Heart right ventricle (tissue), 16 donors: ENCODE results near the gene MFSD6. TPM values are rescaled to one million over a fixed set of nuclear protein-coding genes. Genes with fewer than 3 reads are reported as not detected.

Experiments
- ATAC-seq, 8 donors: fragments of 200-7000 bp; cut with Tn5 transposase; one replicate each; pipeline ENCODE4 v1.9.1; 2020; ENCODE audit warnings: mild to moderate bottlenecking in 8 of 8, moderate library complexity in 8 of 8, moderate number of reproducible peaks in 1 of 8
- DNase-seq, 2 donors: peaks; one replicate each; pipeline ENCODE4 v3.0.0-alpha.2; 2020
- H3K27ac ChIP-seq, 10 donors: fragments of 200-600 bp; sonication (generic) in 2 of 10; one replicate each; pipeline versions ENCODE4 v1.5.0 to v1.8.0; 2020 to 2022; ENCODE audit warnings: mild to moderate bottlenecking in 3 of 10
- H3K27me3 ChIP-seq, 7 donors: fragments of 200-600 bp; one replicate each; pipeline ENCODE4 v1.8.0; 2021 to 2022; ENCODE audit warnings: mild to moderate bottlenecking in 2 of 7
- H3K36me3 ChIP-seq, 9 donors: fragments of 200-600 bp; sonication (generic) in 1 of 9; one replicate each; pipeline versions ENCODE4 v1.5.0 to v1.8.0; 2020 to 2022; ENCODE audit warnings: mild to moderate bottlenecking in 2 of 9
- H3K4me1 ChIP-seq, 9 donors: fragments of 200-600 bp; sonication (generic) in 1 of 9; one replicate each; pipeline versions ENCODE4 v1.5.0 to v1.8.0; 2020 to 2022; ENCODE audit warnings: mild to moderate bottlenecking in 4 of 9
- H3K4me3 ChIP-seq, 10 donors: fragments of 200-600 bp; sonication (generic) in 2 of 10; one replicate each; pipeline versions ENCODE4 v1.5.0 to v1.8.0; 2020 to 2022; ENCODE audit warnings: mild to moderate bottlenecking in 7 of 10, moderate library complexity in 2 of 10
- H3K9me3 ChIP-seq, 11 donors: fragments of 200-600 bp in 10 of 11; sonication (generic) in 2 of 11; one replicate each; pipeline versions ENCODE4 v1.5.0 to v1.8.0; 2013 to 2022; ENCODE audit warnings: mild to moderate bottlenecking in 2 of 11, control low read depth in 1 of 11, moderate library complexity in 1 of 11
- WGBS, 2 donors: extraction: QIAGEN DNeasy Blood & Tissue Kit; methylation state at CpG; one replicate each; pipeline ENCODE4 v1.1.7; 2013; ENCODE audit warnings: inconsistent platforms in 1 of 2; 5-methylcytosine and 5-hydroxymethylcytosine counted together
- intact Hi-C, 10 donors: fragments of 100-400 bp; cut with DNase I; formaldehyde crosslinking; loops; one replicate each; pipeline versions ENCODE4 v1.11.1 to v1.14.2; 2022
- polyA plus RNA-seq, 2 donors: library from polyadenylated mRNA; stranded (reverse); fragments of 200-250 nt; gene quantifications; one replicate each; pipeline ENCODE4 v1.2.3, GENCODE V29; 2013
- total RNA-seq, 10 donors: library from RNA; stranded (reverse); fragmentation: NEBNext Ultra II Directional in 3 of 10; extraction: Animal tissue kit (Norgen Biotek cat#: 25700) in 3 of 10; gene quantifications; one replicate each; pipeline versions ENCODE4 v1.2.1 to v1.2.4, GENCODE V29; 2021 to 2023
- TF ChIP-seq, protein P1 (sequence below), 9 donors: fragments of 200-600 bp; sonication (generic) in 2 of 9; IDR thresholded peaks; one replicate each; pipeline versions ENCODE4 v1.5.0 to v1.8.0; 2021 to 2022; ENCODE audit warnings: antibody characterized with exemption in 9 of 9, mild to moderate bottlenecking in 5 of 9, moderate library complexity in 1 of 9
- donor health status: Arrhythmogenic right ventricular cardiomyopathy.
- donor health status: ischemic (EF 13 %, LVEDD 7.1; RV severe dilation, severe dysfunction).
- donor health status: healthy with polysubstance abuse.
- donor health status: DM: no; HTN: yes; CAD: no.
- donor health status: DM: no; HTN: no; CAD: no.
- donor health status: ischemic (EF 25% LVEDD 6.9; RV normal size, moderate dysfunction).
- donor health status: ischemic (EF 25% LVEDD 5.7; RV mildly dilated, moderate dysfunction).
- donor health status: healthy.
- donor health status: DM: yes; HTN: yes; CAD: no.
- donor health status: Ischemic cardiomyopathy.
- donor health status: ischemic (EF 35%, LVEDD 5.7; RV mildly dilated, moderate dysfunction).
- donor health status: nonischemic (EF 11% LVEDD 7.7; RV severe dilation, severe dysfunction).
- donor health status: DM: yes; HTN: yes; CAD: no.
- donor health status: PGD.
- donor health status: ischemic (EF 29% LVEDD 5.4; RV normal size, mild dysfunction).
- donor health status: nonischemic (EF 23%, LVEDD 6.1; RV moderate dilation, normal function).

MFSD6 gene
- total and polyA plus RNA-seq, 12 donors: 9.7 to 26.7 (median 15.9) TPM

DNA sequence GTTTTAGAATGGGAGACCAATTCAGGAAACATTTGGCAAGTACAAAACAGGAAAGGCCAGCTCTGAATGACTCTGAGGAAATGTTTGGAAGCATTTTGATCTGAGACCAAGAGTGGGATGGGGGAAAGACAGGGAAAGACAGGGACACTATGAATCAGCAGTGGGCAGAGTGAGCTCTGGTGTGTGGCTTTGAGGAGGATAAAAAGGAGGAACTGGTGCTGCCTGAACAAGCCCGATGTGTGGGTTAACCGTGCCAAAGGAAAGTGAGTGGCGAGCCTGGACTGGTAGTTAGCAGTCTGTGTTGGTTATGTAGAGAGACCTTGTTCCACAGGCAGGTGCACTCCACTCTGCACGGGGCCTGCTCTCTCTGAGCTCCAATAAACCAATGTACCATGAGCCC, 5.3 kb downstream of the MFSD6 start:
- no peak for DNase-seq
- intact Hi-C loops: loop anchor here in 2 of 10 donors (10.0 kb wide), 1 partner anchor 51 kb away; no protein-coding TSS in a partner anchor
- ATAC-seq: peak in 4 of 8 donors; percentile 30 to 50 (median 34)
- peaks cover 0 to 82% (median 52%) of the 10 kb centered on the region in 9 donors for H3K4me1 ChIP-seq
- H3K9me3 ChIP-seq: no peaks in the 10 kb centered on the region
- WGBS, 2 donors: 67 to 77% methylated on average over 4 of the region's 4 CpGs
- no peak overlapping the region for H3K4me3 ChIP-seq
- H3K27me3 ChIP-seq: peaks cover 0 to 6% (median 0%) of the 10 kb centered on the region in 7 donors
- TF ChIP-seq, protein P1, sequence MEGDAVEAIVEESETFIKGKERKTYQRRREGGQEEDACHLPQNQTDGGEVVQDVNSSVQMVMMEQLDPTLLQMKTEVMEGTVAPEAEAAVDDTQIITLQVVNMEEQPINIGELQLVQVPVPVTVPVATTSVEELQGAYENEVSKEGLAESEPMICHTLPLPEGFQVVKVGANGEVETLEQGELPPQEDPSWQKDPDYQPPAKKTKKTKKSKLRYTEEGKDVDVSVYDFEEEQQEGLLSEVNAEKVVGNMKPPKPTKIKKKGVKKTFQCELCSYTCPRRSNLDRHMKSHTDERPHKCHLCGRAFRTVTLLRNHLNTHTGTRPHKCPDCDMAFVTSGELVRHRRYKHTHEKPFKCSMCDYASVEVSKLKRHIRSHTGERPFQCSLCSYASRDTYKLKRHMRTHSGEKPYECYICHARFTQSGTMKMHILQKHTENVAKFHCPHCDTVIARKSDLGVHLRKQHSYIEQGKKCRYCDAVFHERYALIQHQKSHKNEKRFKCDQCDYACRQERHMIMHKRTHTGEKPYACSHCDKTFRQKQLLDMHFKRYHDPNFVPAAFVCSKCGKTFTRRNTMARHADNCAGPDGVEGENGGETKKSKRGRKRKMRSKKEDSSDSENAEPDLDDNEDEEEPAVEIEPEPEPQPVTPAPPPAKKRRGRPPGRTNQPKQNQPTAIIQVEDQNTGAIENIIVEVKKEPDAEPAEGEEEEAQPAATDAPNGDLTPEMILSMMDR (IDR thresholded peaks at IDR 0.05): no peak
- H3K27ac ChIP-seq: peak overlapping the region in 2 of 10 donors; percentile 39 to 42
- no peaks in the 10 kb centered on the region for H3K36me3 ChIP-seq

DNA sequence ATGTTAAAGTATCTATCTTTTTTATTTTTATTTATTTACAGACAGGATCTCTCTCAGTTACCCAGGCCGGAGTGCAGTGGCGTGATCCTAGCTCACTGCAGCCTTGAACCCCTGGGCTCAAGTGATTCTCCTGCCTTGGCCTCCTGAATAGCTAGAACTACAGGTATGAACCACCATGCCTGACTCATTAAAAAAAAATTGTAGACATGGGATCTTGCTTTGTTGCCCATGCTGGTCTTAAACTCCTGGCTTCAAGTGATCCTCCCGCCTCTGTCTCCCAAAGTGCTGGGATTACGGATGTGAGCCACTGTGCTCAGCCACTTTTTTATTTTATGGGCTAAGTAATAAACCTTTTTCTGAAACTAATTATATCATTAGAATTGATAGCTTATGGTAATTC, 7.1 kb downstream of the MFSD6 start:
- Histone ChIP-seq H3K27me3 (no peaks in the 10 kb centered on the region), H3K27ac (peak overlapping the region in 4 of 10 donors; percentile 36 to 75 (median 56)), H3K4me1 (peaks cover 0 to 75% (median 42%) of the 10 kb centered on the region in 9 donors), H3K9me3 (no peaks in the 10 kb centered on the region), H3K4me3 (peak overlapping the region in 1 of 10 donors; percentile 8), H3K36me3 (no peaks in the 10 kb centered on the region)
- DNase-seq: no peak
- TF ChIP-seq, protein P1 (IDR thresholded peaks at IDR 0.05): no peak
- WGBS, 2 donors: 96 to 98% methylated on average over 4 of the region's 4 CpGs
- no peak for ATAC-seq
- intact Hi-C loops: loop anchor here in 3 of 10 donors (5.0 to 10.0 kb wide), 2 partner anchors 50 to 52 kb away; no protein-coding TSS in a partner anchor

DNA sequence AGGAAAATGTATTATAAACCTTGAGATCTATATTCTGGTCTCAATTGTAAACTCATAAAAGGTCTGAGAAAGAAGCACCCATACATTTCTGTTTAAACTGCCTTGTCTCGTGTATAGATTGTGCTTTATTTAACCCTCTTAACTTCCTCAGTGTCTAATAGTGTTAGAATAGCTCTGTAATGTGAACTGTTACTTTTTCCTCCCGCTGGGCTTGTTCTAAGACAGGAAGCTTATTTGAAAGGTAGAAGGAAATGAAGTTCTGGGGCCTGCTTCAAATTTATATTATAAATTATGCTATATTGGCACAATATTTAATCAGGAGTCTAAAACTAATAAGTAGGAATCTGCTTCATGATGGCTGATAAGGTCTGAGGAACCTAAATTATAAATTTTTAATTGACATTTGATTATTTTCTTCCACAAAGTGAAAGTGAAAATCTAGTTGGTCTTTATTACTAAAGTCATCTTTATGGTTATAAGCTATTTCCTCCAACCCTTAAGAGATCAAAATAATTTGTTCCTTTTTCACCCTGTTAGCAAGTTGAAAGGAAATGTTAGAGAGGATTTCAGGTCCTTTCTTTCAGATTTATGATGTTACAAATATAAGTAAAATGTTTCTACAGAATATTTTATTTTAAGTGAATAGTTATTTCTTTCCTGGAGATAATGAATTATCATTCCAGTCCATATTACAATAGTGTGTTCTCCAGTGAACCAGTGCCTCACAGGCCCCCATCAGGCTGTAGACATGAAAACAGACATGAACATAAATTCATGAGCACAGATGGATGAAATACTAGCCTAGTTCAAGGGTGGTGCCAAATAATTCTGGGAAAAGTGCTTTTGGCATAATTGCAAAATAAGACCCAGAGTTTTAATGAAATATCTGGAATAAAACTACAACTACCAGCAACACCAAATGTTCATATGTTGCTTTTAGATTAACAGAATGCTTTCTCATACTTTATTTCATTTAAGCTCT, 7.9 kb downstream of the MFSD6 start:
- peak overlapping the region in 9 of 10 donors; percentile 0 to 75 (median 49) for H3K27ac ChIP-seq
- DNase-seq (no peak), ATAC-seq (no peak)
- no peaks in the 10 kb centered on the region for H3K36me3 ChIP-seq
- peak overlapping the region in 1 of 10 donors; percentile 8 for H3K4me3 ChIP-seq
- TF ChIP-seq, protein P1 (IDR thresholded peaks at IDR 0.05): no peak
- H3K9me3 ChIP-seq: no peaks in the 10 kb centered on the region
- WGBS, 2 donors: 54 to 72% methylated on average over 2 of the region's 2 CpGs
- H3K4me1 ChIP-seq: peaks cover 0 to 67% (median 37%) of the 10 kb centered on the region in 9 donors
- H3K27me3 ChIP-seq: no peaks in the 10 kb centered on the region
- intact Hi-C loops: loop anchor here in 3 of 10 donors (5.0 to 10.0 kb wide), 2 partner anchors 49 to 51 kb away; no protein-coding TSS in a partner anchor

DNA sequence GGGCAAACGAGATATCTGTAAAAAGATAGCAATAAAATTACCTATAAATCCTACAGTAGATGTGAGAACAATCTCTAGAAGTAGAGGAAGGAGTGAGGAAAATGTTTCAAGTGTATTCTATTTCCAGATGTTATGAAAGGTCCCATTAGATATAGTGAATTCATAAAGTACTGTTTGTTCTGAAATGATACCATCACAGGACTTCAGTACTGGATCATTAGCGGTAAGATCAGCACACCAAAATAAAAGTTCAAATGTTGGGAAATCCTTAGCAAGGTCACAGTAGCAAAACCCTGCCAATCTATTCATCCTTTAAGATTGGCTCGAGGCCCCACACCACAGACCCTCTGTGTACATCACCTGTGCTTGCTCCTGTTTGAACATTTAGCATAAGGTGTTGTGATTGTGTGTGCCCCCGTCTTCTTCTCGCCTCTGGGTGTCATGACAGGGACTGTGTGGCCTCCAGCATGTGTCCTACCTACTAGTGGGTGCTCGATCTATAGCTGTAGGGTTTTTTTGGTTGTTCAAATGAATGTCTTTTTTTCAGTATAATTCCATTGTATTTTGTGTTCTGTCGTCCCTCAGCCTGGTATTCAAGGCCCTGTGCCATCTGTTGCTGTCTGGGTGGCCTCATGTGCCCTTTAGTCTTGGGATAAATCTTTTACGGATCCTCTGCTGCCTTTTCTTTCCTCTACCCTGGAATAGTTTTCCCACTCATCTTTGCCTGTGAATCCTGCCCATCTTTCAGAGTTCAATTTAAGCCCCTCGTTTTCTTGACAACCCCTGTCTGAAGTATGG, 9.1 kb downstream of the MFSD6 start:
- H3K9me3 ChIP-seq: no peaks in the 10 kb centered on the region
- ATAC-seq: peak in 4 of 8 donors; percentile 26 to 82 (median 38)
- no peak for DNase-seq
- peaks cover 0 to 56% (median 37%) of the 10 kb centered on the region in 9 donors for H3K4me1 ChIP-seq
- WGBS, 2 donors: 77 to 84% methylated on average over 9 of the region's 9 CpGs
- no peaks in the 10 kb centered on the region for H3K27me3 ChIP-seq
- peak overlapping the region in 7 of 10 donors; percentile 3 to 61 (median 49) for H3K27ac ChIP-seq
- TF ChIP-seq, protein P1 (IDR thresholded peaks at IDR 0.05): no peak
- no peaks in the 10 kb centered on the region for H3K36me3 ChIP-seq
- no peak overlapping the region for H3K4me3 ChIP-seq
- intact Hi-C loops: loop anchor here in 3 of 10 donors (5.0 to 10.0 kb wide), 2 partner anchors 48 to 50 kb away; no protein-coding TSS in a partner anchor
